ENCODE measurements around the gene IL6ST.

The IL6ST gene

GRCh38 chr5:55919625-55920024, 75.1 kb downstream of the IL6ST start:
- no peak for DNase-seq (ENCODE audit: low read depth)

DNA sequence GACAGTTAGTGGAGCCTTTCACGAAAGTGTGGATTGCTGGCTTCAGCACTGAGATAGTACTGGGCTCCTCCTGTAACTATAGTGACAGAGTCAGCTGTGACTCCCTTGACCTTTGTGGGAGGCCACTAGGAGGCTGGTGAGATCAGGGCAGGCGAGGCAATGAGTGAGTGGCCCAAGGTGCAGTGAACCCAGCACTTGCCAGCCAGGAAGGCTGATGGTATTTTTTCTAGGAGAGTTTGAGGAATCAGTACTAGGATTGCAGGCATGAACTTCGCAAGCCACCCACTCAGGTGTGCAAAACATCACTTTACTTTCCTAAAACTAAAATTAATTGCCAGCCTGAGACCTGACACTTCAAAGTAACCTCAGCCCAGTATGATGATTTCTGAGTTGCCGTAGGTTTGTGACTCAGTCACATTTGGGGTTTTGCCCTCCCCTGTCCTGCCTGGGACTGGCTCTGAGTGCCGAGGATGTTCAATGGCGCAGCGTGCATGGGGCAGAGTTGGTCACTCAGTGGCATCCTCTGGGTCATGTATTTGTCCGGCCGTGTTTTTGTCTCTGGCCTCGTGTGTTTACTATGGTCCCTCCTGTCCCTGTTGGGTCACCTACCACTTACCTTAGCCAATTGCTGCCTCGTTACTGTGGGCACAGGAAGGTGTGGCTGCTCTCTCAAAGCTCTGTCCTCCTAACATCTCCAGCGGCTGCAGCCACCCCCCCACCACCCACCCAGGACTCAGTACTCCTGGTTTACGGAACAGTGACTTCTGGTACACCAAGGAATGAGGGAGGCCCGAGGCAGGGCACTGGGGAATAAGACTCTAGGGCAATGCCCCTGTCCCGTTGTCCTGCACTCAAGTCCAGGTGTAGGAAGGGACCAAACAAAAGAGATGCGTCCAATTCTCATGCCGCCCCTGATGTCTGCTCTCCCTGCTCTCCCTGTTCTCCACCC, 76.4 kb downstream of the IL6ST start:
- DNase-seq (ENCODE audit: low read depth): no peak

- no peak for DNase-seq (ENCODE audit: low read depth)
Observed at GRCh38 chr5:55917402-55918086, 77.2 kb downstream of the IL6ST start.

- no peak for DNase-seq (ENCODE audit: low read depth)
Observed at GRCh38 chr5:55916986-55917385, 77.8 kb downstream of the IL6ST start.

- no peak for DNase-seq (ENCODE audit: low read depth)
Observed at GRCh38 chr5:55915783-55916182, 79.0 kb downstream of the IL6ST start.

GRCh38 chr5:55914971-55915370, 79.8 kb downstream of the IL6ST start:
- no peak for DNase-seq (ENCODE audit: low read depth)

DNA sequence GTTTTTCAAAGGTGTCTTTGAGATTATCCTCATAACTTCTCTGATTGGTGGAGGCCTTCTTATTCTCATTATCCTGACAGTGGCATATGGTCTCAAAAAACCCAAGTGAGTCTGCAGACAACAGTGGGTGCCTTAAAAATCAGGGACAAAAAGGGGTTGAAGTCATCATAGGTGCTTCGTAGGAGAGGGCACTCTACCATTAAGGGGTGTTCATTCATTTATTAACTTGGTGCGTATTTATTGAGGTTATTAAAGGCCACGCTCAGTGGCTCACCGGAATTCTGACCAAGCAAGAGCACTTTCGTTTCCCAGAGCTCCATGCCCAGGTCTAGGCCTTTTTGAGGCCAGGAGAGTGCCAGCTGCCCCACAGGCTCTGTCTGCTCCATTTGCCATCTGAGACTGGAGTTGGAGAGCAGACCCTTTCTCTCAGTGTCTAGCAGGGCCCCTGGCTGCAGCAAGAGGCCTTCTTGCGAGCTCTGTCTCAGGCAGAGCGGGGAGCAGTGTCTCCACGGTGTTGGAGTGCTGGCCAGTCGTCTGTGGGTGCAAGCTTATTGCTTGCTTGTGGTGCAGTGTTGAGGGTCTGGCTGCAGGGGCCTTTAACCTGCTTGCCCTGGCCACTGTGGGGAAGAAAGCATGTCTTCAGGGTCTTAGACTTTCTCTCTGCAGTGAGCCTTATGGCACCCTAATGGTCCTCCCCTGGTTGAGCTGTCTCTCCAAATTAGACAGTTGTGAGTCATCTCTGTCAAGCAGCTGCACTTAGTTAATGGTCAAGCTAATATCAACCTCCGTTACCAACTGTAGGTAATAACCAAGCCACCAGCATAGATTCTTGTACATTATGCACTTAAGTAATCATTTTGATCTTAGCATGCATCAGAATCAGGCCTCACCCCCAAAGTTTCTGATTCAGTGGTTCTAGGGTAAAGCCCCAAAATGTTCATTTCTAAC, 81.0 kb downstream of the IL6ST start:
- no peak for DNase-seq (ENCODE audit: low read depth)

DNA sequence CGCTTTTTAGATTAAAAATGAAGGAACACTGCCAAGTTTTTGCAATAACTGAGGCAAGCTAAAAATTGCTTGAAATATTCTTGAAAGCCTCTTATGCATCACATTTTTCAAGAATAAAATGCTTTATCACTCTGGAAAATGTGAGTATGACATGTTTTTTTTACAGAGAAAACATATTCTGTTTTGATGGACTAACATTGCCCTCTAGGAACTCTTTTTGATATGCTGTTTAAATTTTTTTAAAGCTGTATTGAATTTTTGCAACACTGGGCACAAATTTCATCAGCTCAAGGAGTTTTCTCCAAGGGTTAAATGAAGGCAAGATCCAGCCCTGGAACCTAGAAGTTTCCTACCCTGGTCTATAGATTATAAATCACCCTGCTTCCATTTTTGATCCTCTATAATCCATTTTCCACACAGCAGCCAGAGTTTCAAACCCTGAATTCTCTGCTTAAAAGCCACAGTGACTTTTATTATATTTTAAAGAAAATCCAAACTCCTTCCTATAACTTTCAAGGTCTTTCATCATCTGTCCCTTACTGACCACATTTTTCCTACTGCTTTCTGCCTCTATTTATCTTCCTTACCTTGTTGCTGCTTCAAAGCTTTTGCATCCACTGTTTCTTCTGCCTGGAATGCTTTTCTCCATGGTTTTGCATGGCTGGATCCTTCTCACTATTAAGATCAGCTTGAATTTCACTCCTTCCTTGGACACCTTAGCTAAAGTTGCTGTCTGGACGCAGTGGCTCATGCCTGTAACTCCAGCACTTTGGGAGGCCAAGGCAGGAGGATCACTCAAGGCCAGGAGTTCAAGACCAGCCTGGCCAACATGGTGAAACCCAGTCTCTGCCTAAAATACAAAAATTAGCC, 82.7 kb downstream of the IL6ST start:
- DNase-seq (ENCODE audit: low read depth): no peak

- DNase-seq (ENCODE audit: low read depth): no peak
Observed at GRCh38 chr5:55908804-55909203, 86.0 kb downstream of the IL6ST start.

- no peak for DNase-seq (ENCODE audit: low read depth)
Observed at GRCh38 chr5:55907927-55908326, 86.8 kb downstream of the IL6ST start.

DNA sequence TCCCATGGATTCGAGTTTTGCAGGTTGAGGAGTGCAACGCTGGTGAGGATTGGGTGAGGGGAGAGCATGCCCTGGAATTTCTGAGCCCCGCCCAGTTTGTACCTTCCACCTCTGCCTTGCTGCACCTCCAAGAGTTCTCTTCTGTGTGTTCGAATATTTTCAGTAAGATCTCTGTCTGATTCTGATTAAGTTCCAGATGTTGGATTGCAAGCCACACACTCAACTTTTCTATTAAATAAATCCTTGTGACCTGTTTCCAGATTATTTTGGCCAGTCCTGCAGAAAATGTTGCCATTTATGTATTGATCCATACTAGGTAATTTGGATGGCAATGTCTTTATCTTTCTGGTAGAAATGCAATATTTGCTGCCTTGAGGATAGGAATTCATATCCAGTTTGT, 89.5 kb downstream of the IL6ST start:
- no peak for DNase-seq (ENCODE audit: low read depth)

DNA sequence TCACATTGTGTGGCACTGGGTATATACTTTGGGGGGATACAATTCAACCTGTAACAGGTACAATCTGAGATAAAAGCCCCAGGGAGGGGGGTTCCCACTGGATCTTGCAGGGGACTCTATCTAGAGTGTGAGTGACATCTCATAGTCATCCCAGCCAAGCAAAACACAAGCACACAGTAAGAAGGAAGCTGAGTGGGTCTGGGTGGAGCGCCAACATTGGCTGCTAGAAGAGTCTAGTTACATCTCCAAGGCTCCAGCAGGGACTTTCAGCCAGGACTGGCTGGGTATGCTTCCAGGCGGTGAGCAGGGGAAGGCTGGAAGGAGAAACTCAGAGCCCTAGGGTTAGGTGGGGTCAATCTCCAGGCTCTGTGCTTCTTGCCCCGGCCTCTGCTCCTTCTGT, 90.6 kb downstream of the IL6ST start:
- DNase-seq (ENCODE audit: low read depth): no peak

DNA sequence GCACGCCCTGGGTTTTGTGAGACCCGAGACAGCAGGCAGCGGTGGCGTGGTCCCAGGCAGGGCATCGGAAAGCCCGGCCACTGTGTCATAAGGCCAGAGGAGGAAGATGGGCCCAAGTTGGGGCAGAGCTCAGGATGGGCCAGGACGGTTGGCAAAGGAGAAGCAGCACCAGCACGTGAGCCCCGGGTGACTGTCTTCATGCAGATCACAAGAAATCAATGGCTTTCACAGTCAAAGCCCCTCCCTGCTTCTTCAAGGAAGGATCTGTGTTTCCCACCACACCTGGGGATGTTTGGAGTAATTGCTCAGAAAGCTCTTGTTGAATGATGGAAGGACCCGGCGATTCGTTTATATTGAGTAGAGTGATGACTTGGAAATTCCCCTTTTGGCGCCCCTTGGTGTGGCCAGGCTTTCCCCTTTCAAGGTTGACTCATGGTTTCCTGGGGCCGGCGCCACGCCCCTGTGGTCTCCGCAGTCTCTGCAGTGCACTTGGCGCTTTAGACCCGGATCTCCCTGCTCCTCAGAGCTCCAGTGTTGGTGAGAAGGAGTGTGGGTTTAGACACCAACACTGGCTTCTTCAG, 91.6 kb downstream of the IL6ST start:
- DNase-seq (ENCODE audit: low read depth): peak; percentile 59

- DNase-seq (ENCODE audit: low read depth): no peak
Observed at GRCh38 chr5:55902696-55903095, 92.1 kb downstream of the IL6ST start.

GRCh38 chr5:55900776-55901175, 94.0 kb downstream of the IL6ST start:
- no peak for DNase-seq (ENCODE audit: low read depth)

- no peak for DNase-seq (ENCODE audit: low read depth)
Observed at GRCh38 chr5:55900068-55900467, 94.7 kb downstream of the IL6ST start.

- no peak for DNase-seq (ENCODE audit: low read depth)
Observed at GRCh38 chr5:55899344-55899743, 95.4 kb downstream of the IL6ST start.

- no peak for DNase-seq (ENCODE audit: low read depth)
Observed at GRCh38 chr5:55897905-55898304, 96.9 kb downstream of the IL6ST start.

DNA sequence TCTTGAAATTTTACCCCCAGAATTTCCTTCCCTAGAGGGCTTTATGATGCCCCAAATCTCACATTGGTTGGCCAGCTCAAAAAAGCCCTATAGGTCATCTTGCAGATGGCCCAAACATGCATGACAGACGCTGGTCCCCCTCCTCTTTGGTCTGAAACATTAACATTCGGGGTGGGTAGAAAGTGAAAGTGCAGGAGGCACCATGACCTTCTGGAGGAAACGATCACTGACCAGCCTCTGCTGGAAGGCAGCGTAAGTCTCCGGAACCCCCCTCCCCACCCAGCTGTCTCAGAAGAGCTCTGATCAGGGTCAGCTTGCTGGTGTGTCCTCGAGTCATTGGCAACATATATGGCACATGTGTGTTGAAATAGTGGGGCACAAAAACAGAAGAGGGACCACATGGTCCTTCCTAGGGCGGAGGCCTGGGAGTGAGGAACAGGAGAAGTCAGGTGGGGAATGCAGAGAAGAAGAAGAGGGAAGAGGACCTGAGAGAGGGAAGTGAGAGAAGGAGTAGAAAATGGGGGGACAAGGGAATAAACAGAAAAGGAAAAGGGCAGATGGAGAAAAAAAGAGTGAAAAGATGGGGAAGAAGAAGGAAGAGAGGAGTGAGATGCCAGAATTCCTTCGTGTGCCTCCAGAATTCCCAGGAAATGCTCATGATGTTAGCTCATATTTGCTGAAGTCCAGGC, 97.4 kb downstream of the IL6ST start:
- DNase-seq (ENCODE audit: low read depth): no peak

DNA sequence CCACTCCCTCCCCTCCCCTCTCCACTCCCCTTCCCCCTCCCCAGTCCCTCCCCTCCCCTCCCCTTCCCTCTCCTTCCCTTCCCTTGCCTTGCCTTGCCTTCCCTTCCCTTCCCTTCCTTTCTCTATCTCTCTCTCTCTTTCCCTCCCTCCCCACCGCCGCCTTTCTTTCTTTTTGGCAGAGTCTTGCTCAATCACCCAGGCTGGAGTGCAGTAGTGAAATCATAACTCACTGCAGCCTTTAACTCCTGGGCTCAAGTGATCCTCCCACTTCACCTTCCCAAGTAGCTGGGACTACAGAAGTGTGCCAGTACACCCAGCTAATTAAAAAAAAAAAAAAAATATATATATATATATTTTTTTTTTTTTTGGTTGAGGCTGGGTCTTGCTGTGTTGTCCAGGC, 98.1 kb downstream of the IL6ST start:
- no peak for DNase-seq (ENCODE audit: low read depth)

Data from activated gamma-delta T cell treated with anti-CD3 and anti-CD28 coated beads, Interleukin-2, amount 50 U/mL, for 16 hours (primary cell).